NB4 (cell line): Measurements from ENCODE around the gene VWC2L.

Experiments
- MYC ChIP-seq: IDR thresholded peaks from 2 replicates; pipeline ENCODE4 v1.6.1; 2011; ENCODE audit warnings: low read depth, low read length
- POLR2A ChIP-seq: IDR thresholded peaks from 2 replicates; pipeline ENCODE4 v1.6.1; 2011; ENCODE audit warnings: mild to moderate bottlenecking; ENCODE audit not compliant: insufficient read length; ENCODE audit errors: extremely low read depth
- TF ChIP-seq, protein P1 (sequence below): IDR thresholded peaks from one replicate; pipeline ENCODE4 v1.5.1; 2012; ENCODE audit warnings: low read depth, low read length
- TF ChIP-seq, protein P2 (sequence below): IDR thresholded peaks from 2 replicates; pipeline ENCODE4 v1.6.1; 2011; ENCODE audit warnings: low read depth, low read length

DNA sequence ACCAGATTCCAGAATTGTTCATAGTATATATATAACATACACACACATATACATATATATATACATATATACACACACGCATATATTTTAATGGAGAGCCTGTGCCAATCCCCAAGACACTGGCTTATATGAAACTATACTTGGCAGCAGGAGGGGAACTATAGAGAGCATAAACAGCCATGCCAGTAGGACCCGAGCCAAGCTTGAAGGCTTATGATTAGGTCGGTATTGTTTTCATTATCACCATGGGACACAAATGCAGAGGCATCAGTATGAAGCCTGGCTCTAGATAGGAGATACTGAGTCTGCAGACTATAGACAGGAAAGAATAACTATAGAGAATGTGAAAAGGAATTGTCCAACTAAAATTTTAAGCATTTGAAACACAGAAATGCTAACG is 181.2 kb downstream of the VWC2L start:
- TF ChIP-seq MYC (no peak), POLR2A (no peak)
- TF ChIP-seq, protein P1, sequence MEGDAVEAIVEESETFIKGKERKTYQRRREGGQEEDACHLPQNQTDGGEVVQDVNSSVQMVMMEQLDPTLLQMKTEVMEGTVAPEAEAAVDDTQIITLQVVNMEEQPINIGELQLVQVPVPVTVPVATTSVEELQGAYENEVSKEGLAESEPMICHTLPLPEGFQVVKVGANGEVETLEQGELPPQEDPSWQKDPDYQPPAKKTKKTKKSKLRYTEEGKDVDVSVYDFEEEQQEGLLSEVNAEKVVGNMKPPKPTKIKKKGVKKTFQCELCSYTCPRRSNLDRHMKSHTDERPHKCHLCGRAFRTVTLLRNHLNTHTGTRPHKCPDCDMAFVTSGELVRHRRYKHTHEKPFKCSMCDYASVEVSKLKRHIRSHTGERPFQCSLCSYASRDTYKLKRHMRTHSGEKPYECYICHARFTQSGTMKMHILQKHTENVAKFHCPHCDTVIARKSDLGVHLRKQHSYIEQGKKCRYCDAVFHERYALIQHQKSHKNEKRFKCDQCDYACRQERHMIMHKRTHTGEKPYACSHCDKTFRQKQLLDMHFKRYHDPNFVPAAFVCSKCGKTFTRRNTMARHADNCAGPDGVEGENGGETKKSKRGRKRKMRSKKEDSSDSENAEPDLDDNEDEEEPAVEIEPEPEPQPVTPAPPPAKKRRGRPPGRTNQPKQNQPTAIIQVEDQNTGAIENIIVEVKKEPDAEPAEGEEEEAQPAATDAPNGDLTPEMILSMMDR: no peak
- TF ChIP-seq, protein P2, sequence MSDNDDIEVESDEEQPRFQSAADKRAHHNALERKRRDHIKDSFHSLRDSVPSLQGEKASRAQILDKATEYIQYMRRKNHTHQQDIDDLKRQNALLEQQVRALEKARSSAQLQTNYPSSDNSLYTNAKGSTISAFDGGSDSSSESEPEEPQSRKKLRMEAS: no peak
